Activated T-cell treated with anti-CD3 and anti-CD28 coated beads, Interleukin-2, amount 50 U/mL, for 72 hours (primary cell): ENCODE results near the gene SSBP3. TPM values are rescaled to one million over a fixed set of nuclear protein-coding genes. Genes with fewer than 3 reads are reported as not detected.

Source experiments
- ATAC-seq, 2 donors: fragments of 150-1000 bp; cut with Tn5 transposase; replicated peaks in 1 of 2; 2 replicates each; pipeline ENCODE4 v1.10.0; 2021; ENCODE audit warnings: moderate library complexity in 2 of 2, mild to moderate bottlenecking in 1 of 2
- DNase-seq, 2 donors: peaks; one replicate each; pipeline ENCODE4 v3.0.0; 2021 to 2022; ENCODE audit warnings: mixed read lengths in 1 of 2
- H3K27ac Mint-ChIP-seq: one replicate; pipeline ENCODE4 v1.8.0; 2022; ENCODE audit warnings: mild to moderate bottlenecking, moderate library complexity, mixed read lengths
- H3K27me3 Mint-ChIP-seq: one replicate; pipeline ENCODE4 v1.8.0; 2022; ENCODE audit warnings: low read depth, mixed read lengths
- H3K36me3 Mint-ChIP-seq, 2 donors: one replicate each; pipeline ENCODE4 v1.8.0; 2022; ENCODE audit warnings: mixed read lengths in 2 of 2, mild to moderate bottlenecking in 1 of 2; ENCODE audit not compliant: insufficient read depth in 2 of 2
- H3K4me1 Mint-ChIP-seq: one replicate; pipeline ENCODE4 v1.8.0; 2022; ENCODE audit warnings: low read depth, mixed read lengths
- H3K4me3 Mint-ChIP-seq, 2 donors: one replicate each; pipeline ENCODE4 v1.8.0; 2022; ENCODE audit warnings: mild to moderate bottlenecking in 2 of 2, mixed read lengths in 2 of 2, moderate library complexity in 2 of 2
- H3K9me3 Mint-ChIP-seq, 2 donors: one replicate each; pipeline ENCODE4 v1.8.0; 2022; ENCODE audit warnings: mixed read lengths in 2 of 2
- total RNA-seq, 2 donors: library from RNA; stranded (reverse); gene quantifications; one replicate each; pipeline ENCODE4 v1.2.3, GENCODE V29; 2022

The SSBP3 gene
- total RNA-seq, 2 donors from 2014 or later, result 70.1 to 84.9 TPM

GRCh38 chr1:54290506-54291184, 115.5 kb downstream of the SSBP3 start:
- Mint-ChIP-seq H3K4me1 (peaks cover 70% of the 10 kb centered on the region), H3K27me3 (no peaks in the 10 kb centered on the region), H3K9me3 (no peaks in the 10 kb centered on the region), H3K27ac (peak overlapping the region; percentile 27), H3K4me3 (no peak overlapping the region), H3K36me3 (no peaks in the 10 kb centered on the region)
- DNase-seq, result no peak
- ATAC-seq, result no peak

GRCh38 chr1:54289712-54290233, 116.4 kb downstream of the SSBP3 start:
- DNase-seq, result no peak
- Mint-ChIP-seq H3K27me3 (no peaks in the 10 kb centered on the region), H3K27ac (peak overlapping the region; percentile 27), H3K4me3 (peak overlapping the region in 1 of 2 donors; percentile 31), H3K36me3 (no peaks in the 10 kb centered on the region), H3K4me1 (peaks cover 70% of the 10 kb centered on the region), H3K9me3 (no peaks in the 10 kb centered on the region)
- ATAC-seq, result no peak

DNA sequence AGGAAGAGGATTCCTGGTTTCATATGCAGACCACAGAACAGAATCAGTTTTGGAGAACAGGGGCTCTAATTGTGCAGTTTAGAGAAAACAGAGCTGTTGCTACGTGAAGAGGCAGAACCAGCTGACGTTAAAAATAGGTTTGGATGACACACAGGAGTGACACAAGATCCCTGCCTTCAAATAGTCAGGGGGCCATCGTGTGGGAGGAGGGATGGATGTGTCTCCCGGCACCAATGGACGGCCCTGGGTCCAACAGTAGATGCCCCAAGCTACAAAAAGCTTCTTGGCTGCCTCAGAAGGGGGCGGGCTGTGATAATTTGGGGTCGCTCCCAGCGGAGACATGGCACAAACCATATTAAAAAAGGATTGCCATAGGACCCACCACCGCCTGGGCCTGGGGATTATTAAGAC, 118.4 kb downstream of the SSBP3 start:
- H3K4me3 Mint-ChIP-seq, result peak overlapping the region; percentile 75 to 77
- no peak for ATAC-seq
- peaks cover 79% of the 10 kb centered on the region for H3K4me1 Mint-ChIP-seq
- no peaks in the 10 kb centered on the region for H3K36me3 Mint-ChIP-seq
- DNase-seq, result no peak
- H3K27ac Mint-ChIP-seq, result peak overlapping the region; percentile 55
- H3K27me3 Mint-ChIP-seq, result no peaks in the 10 kb centered on the region
- H3K9me3 Mint-ChIP-seq, result no peaks in the 10 kb centered on the region

- DNase-seq (peak; percentile 83 to 85), ATAC-seq (peak; percentile 92 to 93)
- Mint-ChIP-seq H3K4me1 (peaks cover 80% of the 10 kb centered on the region), H3K27ac (peak overlapping the region; percentile 55), H3K4me3 (peak overlapping the region; percentile 75 to 77), H3K27me3 (no peaks in the 10 kb centered on the region), H3K36me3 (no peaks in the 10 kb centered on the region), H3K9me3 (no peaks in the 10 kb centered on the region)
Measured at GRCh38 chr1:54287176-54287650, 119.0 kb downstream of the SSBP3 start.

DNA sequence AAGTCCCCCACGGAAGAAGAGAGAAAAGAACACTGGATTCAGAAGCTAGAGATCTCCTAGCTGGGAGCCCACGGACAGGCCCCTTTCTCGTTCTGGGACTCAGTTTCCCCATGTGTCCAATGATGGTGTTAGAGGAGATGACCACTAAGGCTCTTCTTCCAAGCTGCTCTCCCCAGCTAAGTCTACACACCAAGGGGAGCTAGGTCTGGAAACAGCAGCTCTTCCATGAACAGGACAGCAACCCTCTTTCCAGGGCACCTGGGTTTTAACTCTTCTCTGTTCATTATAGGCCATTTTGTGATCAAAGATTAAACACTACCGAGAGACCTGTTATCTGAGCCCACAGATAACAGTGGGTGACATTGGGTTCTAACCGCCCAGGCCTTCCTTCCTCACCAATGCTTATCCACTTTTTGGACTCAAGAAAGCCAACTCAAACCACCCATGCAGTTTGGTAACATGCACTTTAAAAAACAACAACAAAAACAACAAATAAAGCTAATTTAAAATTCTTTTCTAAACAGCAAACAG, 120.3 kb downstream of the SSBP3 start:
- Mint-ChIP-seq H3K4me3 (peak overlapping the region; percentile 75 to 77), H3K4me1 (peaks cover 85% of the 10 kb centered on the region), H3K36me3 (no peaks in the 10 kb centered on the region), H3K27ac (peak overlapping the region; percentile 55), H3K27me3 (no peaks in the 10 kb centered on the region), H3K9me3 (no peaks in the 10 kb centered on the region)
- ATAC-seq (no peak), DNase-seq (no peak)

GRCh38 chr1:54284781-54285529, 121.2 kb downstream of the SSBP3 start:
- Mint-ChIP-seq H3K36me3 (peaks cover 0 to 6% of the 10 kb centered on the region in 2 donors), H3K4me3 (peak overlapping the region; percentile 75 to 77), H3K4me1 (peaks cover 85% of the 10 kb centered on the region), H3K27me3 (no peaks in the 10 kb centered on the region), H3K27ac (peak overlapping the region; percentile 99), H3K9me3 (no peaks in the 10 kb centered on the region)
- peak; percentile 32 to 48 for DNase-seq
- ATAC-seq, result peak; percentile 47 to 50

DNA sequence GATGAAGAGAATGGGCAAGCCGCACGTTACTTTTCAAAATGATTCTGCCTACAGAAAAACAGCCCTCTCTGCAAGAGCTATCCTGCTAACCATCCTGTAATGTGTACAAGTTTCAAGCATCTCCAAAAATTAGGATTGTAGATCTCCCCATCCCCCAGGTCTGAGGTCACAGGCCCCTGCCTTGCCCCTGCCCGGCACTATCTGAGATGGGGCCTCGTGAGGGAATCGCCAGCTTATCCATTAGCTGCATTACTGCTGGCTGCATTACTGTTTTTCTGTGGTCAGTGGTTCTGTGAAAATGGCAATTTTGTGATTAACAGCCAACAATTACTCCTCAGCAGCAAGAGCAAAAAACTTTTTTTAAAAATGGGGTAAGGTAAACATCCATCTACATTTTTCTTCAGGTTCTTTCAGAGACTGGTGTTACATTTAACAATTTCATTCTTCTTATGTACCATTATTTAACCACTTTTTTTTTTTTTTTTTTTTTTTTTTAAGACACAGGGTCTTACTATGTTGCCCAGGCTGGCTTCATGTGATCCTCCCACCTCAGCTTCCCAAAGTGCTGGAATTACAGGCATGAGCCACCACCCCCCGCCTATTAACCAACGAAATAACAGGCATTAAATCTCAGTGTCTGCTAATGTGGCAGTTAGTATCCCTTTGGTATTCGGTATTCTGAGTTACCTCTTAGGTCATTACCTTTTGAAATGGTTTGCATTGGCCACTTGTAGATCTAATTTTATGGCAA, 122.4 kb downstream of the SSBP3 start:
- no peaks in the 10 kb centered on the region for H3K27me3 Mint-ChIP-seq
- H3K36me3 Mint-ChIP-seq, result peaks cover 0 to 7% of the 10 kb centered on the region in 2 donors
- DNase-seq (no peak), ATAC-seq (no peak)
- peak overlapping the region; percentile 45 to 52 for H3K4me3 Mint-ChIP-seq
- peak overlapping the region; percentile 78 for H3K27ac Mint-ChIP-seq
- H3K9me3 Mint-ChIP-seq, result no peaks in the 10 kb centered on the region
- H3K4me1 Mint-ChIP-seq, result peaks cover 76% of the 10 kb centered on the region

DNA sequence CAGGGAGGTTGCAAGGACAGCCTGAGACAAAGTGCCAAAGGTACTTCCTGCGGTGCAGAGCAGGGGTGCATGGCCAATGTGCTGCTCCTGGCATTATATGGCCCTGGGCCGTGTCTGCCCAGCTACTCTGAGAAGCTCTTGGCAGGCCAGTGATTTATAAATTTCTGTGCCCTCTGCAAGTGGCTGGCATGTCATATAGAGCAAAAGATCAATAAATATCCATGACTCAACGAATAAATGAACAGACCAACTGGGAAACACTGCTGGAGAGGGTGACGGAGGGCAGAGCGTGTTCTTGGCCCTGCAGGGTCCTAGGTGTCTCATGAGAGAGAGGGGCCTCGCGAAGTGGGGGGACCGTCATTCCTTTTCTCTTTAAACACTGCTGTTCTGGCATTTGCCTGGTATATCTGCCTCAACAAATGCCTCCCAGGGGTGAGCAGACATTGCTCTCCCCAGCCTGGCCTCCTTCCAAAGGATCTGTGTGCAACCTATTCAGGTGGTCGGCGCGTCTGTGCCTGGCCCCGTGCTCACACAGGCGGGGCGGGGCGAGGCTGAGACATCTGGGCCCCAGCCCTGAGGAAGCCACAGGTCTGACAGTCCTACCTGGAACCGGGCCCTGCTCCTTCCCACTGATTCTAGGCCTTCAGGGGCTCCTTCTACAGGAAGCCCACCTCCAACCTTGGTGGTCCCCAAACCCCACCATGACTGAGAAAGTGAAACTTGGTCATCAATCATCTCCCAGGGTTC, 123.9 kb downstream of the SSBP3 start:
- no peak for ATAC-seq
- H3K36me3 Mint-ChIP-seq, result peaks cover 0 to 7% of the 10 kb centered on the region in 2 donors
- H3K4me3 Mint-ChIP-seq, result peak overlapping the region; percentile 52 to 54
- H3K9me3 Mint-ChIP-seq, result no peaks in the 10 kb centered on the region
- DNase-seq, result no peak
- peak overlapping the region; percentile 74 for H3K27ac Mint-ChIP-seq
- H3K4me1 Mint-ChIP-seq, result peaks cover 77% of the 10 kb centered on the region
- no peaks in the 10 kb centered on the region for H3K27me3 Mint-ChIP-seq

GRCh38 chr1:54280651-54281050, 125.5 kb downstream of the SSBP3 start:
- peak in 1 of 2 donors; percentile 11 for ATAC-seq
- no peaks in the 10 kb centered on the region for H3K27me3 Mint-ChIP-seq

DNA sequence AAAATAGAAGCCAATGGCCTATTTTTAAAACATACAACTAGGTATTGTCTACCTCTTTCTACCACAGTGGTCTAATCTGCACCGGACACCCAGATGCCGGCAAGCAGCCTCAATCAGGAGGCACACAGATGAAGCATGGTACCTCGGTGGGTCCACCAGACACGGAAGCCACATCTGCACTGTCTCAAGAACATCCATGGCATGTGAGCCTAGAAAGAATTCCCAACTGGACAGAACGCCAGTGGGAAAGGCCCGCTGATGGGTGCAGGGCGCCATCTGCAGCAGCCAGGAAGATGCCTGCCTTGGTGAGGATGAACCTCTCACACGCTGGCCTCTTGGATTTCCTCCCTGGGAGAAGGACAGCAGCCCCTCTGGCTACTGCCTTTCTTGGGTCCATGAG, 126.7 kb downstream of the SSBP3 start:
- H3K9me3 Mint-ChIP-seq, result no peaks in the 10 kb centered on the region
- DNase-seq, result no peak
- H3K4me3 Mint-ChIP-seq, result no peak overlapping the region
- no peak for ATAC-seq
- H3K4me1 Mint-ChIP-seq, result peaks cover 68% of the 10 kb centered on the region
- peaks cover 0 to 10% of the 10 kb centered on the region in 2 donors for H3K36me3 Mint-ChIP-seq
- H3K27me3 Mint-ChIP-seq, result no peaks in the 10 kb centered on the region
- H3K27ac Mint-ChIP-seq, result no peak overlapping the region

More at GRCh38 chr1:54280651-54281050, 125.5 kb downstream of the SSBP3 start:
- Mint-ChIP-seq H3K36me3 (peaks cover 0 to 10% of the 10 kb centered on the region in 2 donors), H3K4me3 (peak overlapping the region in 1 of 2 donors; percentile 29), H3K9me3 (no peaks in the 10 kb centered on the region), H3K4me1 (peaks cover 69% of the 10 kb centered on the region), H3K27ac (no peak overlapping the region)
- no peak for DNase-seq

GRCh38 chr1:54278941-54279422, 127.2 kb downstream of the SSBP3 start:
- Mint-ChIP-seq H3K9me3 (no peaks in the 10 kb centered on the region), H3K27ac (no peak overlapping the region), H3K36me3 (peaks cover 0 to 10% of the 10 kb centered on the region in 2 donors), H3K27me3 (no peaks in the 10 kb centered on the region), H3K4me1 (peaks cover 65% of the 10 kb centered on the region), H3K4me3 (no peak overlapping the region)
- ATAC-seq (no peak), DNase-seq (no peak)
